Vagina (tissue), 2 donors: ENCODE measurements around the gene ESPL1. TPM values are rescaled to one million over a fixed set of nuclear protein-coding genes. Genes with fewer than 3 reads are reported as not detected.

Experiments
- DNase-seq, 2 donors: peaks; one replicate each; pipeline ENCODE4 v3.0.0-alpha.2; 2017; ENCODE audit errors: extremely low spot score in 2 of 2
- H3K27ac ChIP-seq: fragments of 200-600 bp; sonication (generic); one replicate; pipeline ENCODE4 v1.5.1; 2019
- H3K27me3 ChIP-seq: fragments of 200-600 bp; sonication (generic); one replicate; pipeline ENCODE4 v1.5.1; 2019
- H3K36me3 ChIP-seq, 2 donors: fragments of 200-600 bp; sonication (generic); one replicate each; pipeline ENCODE4 v1.5.1; 2017 to 2019
- H3K4me1 ChIP-seq: fragments of 200-600 bp; sonication (generic); one replicate; pipeline ENCODE4 v1.5.1; 2019
- H3K4me3 ChIP-seq, 2 donors: fragments of 200-600 bp; sonication (generic); 1 replicate in 1 of 2; 2 replicates in 1 of 2; pipeline ENCODE4 v1.5.1; 2016 to 2019
- H3K9me3 ChIP-seq: fragments of 200-600 bp; sonication (generic); one replicate; pipeline ENCODE4 v1.5.1; 2019
- CTCF ChIP-seq, 3 experiments: fragments of 450-650 bp in 2 of 3; fragments of 200-600 bp in 1 of 3; sonication (generic) in 1 of 3; IDR thresholded peaks; one replicate each; pipeline ENCODE4 v1.5.1; 2017 to 2019; ENCODE audit warnings: antibody characterized with exemption in 3 of 3, mild to moderate bottlenecking in 2 of 3, moderate library complexity in 2 of 3
- POLR2A ChIP-seq, 2 donors: fragments of 450-650 bp; IDR thresholded peaks; one replicate each; pipeline ENCODE4 v1.6.1; 2017; ENCODE audit warnings: antibody characterized with exemption in 2 of 2, mild to moderate bottlenecking in 2 of 2, moderate library complexity in 2 of 2
- POLR2AphosphoS5 ChIP-seq, 2 donors: sonication (generic); formaldehyde crosslinking; IDR thresholded peaks; one replicate each; pipeline ENCODE4 v1.9.0; 2017; ENCODE audit warnings: antibody characterized with exemption in 2 of 2, mild to moderate bottlenecking in 2 of 2, low read depth in 1 of 2; ENCODE audit not compliant: insufficient read depth in 1 of 2
- intact Hi-C: fragments of 100-400 bp; cut with DNase I; formaldehyde crosslinking; loops from one replicate; pipeline ENCODE4 v1.15.1; 2023
- total RNA-seq: library from RNA; depleted of rRNA; stranded (reverse); fragments of >200 nt; gene quantifications from one replicate; pipeline ENCODE4 v1.2.3, GENCODE V29; 2016

The ESPL1 gene
- total RNA-seq, 1 donor from 2014 or later = 17.7 TPM

- Histone ChIP-seq H3K27me3 (no peaks in the 10 kb centered on the region), H3K9me3 (no peaks in the 10 kb centered on the region), H3K4me3 (peak overlapping the region; percentile 20 to 75), H3K27ac (peak overlapping the region; percentile 99), H3K4me1 (peaks cover 68% of the 10 kb centered on the region), H3K36me3 (peaks cover 0 to 11% of the 10 kb centered on the region in 2 donors)
- intact Hi-C loops = no loop called here
- TF ChIP-seq CTCF (IDR thresholded peaks at IDR 0.05) = no peak
- TF ChIP-seq POLR2A (IDR thresholded peaks at IDR 0.05) = no peak
- peak in 1 of 2 donors; percentile 16 for TF ChIP-seq POLR2AphosphoS5 (IDR thresholded peaks at IDR 0.05; ENCODE audit: insufficient read depth in 1 of 2, low read depth in 1 of 2)
- no peak for DNase-seq
Measured at GRCh38 chr12:53223389-53224060, 44.6 kb upstream of the ESPL1 start.

- H3K4me1 ChIP-seq = peaks cover 68% of the 10 kb centered on the region
- peak overlapping the region in 1 of 2 donors; percentile 75 for H3K4me3 ChIP-seq
- TF ChIP-seq POLR2A (IDR thresholded peaks at IDR 0.05) (no peak), CTCF (IDR thresholded peaks at IDR 0.05) (no peak), POLR2AphosphoS5 (IDR thresholded peaks at IDR 0.05; ENCODE audit: insufficient read depth in 1 of 2, low read depth in 1 of 2) (no peak)
- DNase-seq = peak in 1 of 2 donors; percentile 85
- H3K36me3 ChIP-seq = peaks cover 0 to 11% of the 10 kb centered on the region in 2 donors
- intact Hi-C loops = no loop called here
- no peaks in the 10 kb centered on the region for H3K9me3 ChIP-seq
- H3K27me3 ChIP-seq = no peaks in the 10 kb centered on the region
- H3K27ac ChIP-seq = peak overlapping the region; percentile 99
Measured at GRCh38 chr12:53224061-53224896, 43.8 kb upstream of the ESPL1 start.

DNA sequence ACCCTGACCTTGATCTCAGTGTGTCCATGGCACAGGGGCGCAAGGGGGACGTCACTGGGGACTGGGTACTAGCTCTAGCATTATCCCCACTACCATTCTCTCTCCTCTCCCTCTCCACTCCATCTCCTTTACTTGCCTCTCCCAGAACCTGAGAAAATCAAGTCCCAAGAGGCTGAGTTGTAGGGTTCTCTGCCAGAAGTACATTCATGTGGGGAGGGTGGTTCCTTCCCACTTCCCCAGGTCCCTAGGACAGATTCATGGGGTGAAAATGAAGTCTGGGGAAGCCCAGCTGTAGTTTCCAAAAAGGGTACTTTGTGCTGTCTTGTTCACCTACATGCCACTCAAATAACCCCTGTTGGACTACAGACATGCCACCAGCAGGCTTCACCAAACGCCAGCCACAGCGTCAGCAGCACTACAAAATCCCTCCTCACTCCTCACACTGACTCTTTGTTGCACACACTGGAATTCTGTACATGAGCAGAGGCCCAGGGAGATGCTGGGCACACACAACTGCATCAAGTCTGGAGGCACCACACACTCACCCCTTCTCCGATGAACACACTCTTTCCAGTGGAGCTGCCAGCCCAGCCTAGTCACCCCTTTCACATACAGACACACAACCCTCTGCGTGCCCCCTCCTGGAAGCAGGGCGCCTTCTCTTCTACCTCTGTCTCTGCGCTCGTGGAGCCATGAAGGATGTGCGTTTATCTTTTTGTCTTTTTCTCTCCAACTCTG, 43.0 kb upstream of the ESPL1 start:
- intact Hi-C loops = no loop called here
- H3K9me3 ChIP-seq = no peaks in the 10 kb centered on the region
- no peaks in the 10 kb centered on the region for H3K27me3 ChIP-seq
- peaks cover 75% of the 10 kb centered on the region for H3K4me1 ChIP-seq
- peaks cover 0 to 11% of the 10 kb centered on the region in 2 donors for H3K36me3 ChIP-seq
- DNase-seq = peak in 1 of 2 donors; percentile 85
- no peak overlapping the region for H3K4me3 ChIP-seq
- H3K27ac ChIP-seq = peak overlapping the region; percentile 99
- TF ChIP-seq CTCF (IDR thresholded peaks at IDR 0.05) (no peak), POLR2A (IDR thresholded peaks at IDR 0.05) (no peak), POLR2AphosphoS5 (IDR thresholded peaks at IDR 0.05; ENCODE audit: insufficient read depth in 1 of 2, low read depth in 1 of 2) (no peak)

- H3K4me3 ChIP-seq = no peak overlapping the region
- DNase-seq = peak in 1 of 2 donors; percentile 84
- intact Hi-C loops = no loop called here
- no peaks in the 10 kb centered on the region for H3K27me3 ChIP-seq
- no peaks in the 10 kb centered on the region for H3K9me3 ChIP-seq
- H3K4me1 ChIP-seq = peaks cover 83% of the 10 kb centered on the region
- peak overlapping the region; percentile 99 for H3K27ac ChIP-seq
- peaks cover 0 to 11% of the 10 kb centered on the region in 2 donors for H3K36me3 ChIP-seq
- TF ChIP-seq POLR2AphosphoS5 (IDR thresholded peaks at IDR 0.05; ENCODE audit: insufficient read depth in 1 of 2, low read depth in 1 of 2) = no peak
- no peak for TF ChIP-seq POLR2A (IDR thresholded peaks at IDR 0.05)
- no peak for TF ChIP-seq CTCF (IDR thresholded peaks at IDR 0.05)
Measured at GRCh38 chr12:53225635-53226424, 42.3 kb upstream of the ESPL1 start.
